ENCODE measurements around the gene EFNA4.
A peak's percentile ranks its signal among the peaks of the same experiment; 100 is the strongest.

The EFNA4 gene

GRCh38 chr1:155034318-155035208, 29.0 kb upstream of the EFNA4 start:
- no peak for DNase-seq

- no peak for DNase-seq
Measured at GRCh38 chr1:155035936-155036335, 27.6 kb upstream of the EFNA4 start.

- no peak for DNase-seq
Measured at GRCh38 chr1:155037043-155037442, 26.5 kb upstream of the EFNA4 start.

GRCh38 chr1:155037851-155038441, 25.6 kb upstream of the EFNA4 start:
- DNase-seq = no peak

GRCh38 chr1:155038602-155039307, 24.8 kb upstream of the EFNA4 start:
- no peak for DNase-seq

- DNase-seq = no peak
Measured at GRCh38 chr1:155039308-155039669, 24.3 kb upstream of the EFNA4 start.

GRCh38 chr1:155040358-155041093, 23.0 kb upstream of the EFNA4 start:
- DNase-seq = no peak

GRCh38 chr1:155042789-155043188, 20.8 kb upstream of the EFNA4 start:
- DNase-seq = no peak

GRCh38 chr1:155043301-155043702, 20.2 kb upstream of the EFNA4 start:
- DNase-seq = no peak

- DNase-seq = no peak
Measured at GRCh38 chr1:155043793-155044192, 19.7 kb upstream of the EFNA4 start.

GRCh38 chr1:155044365-155044764, 19.2 kb upstream of the EFNA4 start:
- DNase-seq = no peak

GRCh38 chr1:155044812-155045657, 18.5 kb upstream of the EFNA4 start:
- DNase-seq = peak; percentile 76 to 79

- DNase-seq = no peak
Measured at GRCh38 chr1:155048449-155049334, 14.8 kb upstream of the EFNA4 start.

GRCh38 chr1:155049651-155050559, 13.6 kb upstream of the EFNA4 start:
- DNase-seq = no peak

GRCh38 chr1:155050560-155051341, 12.8 kb upstream of the EFNA4 start, which contains the start of gene ADAM15:
Gene ADAM15 (plus strand): TSS chr1:155051316. CDS start chr1:155051387, 71 bp downstream.
- peak; percentile 78 to 88 for DNase-seq

- DNase-seq = no peak
Measured at GRCh38 chr1:155051342-155051776, 12.2 kb upstream of the EFNA4 start.

GRCh38 chr1:155051777-155052398, 11.7 kb upstream of the EFNA4 start:
- peak; percentile 49 to 63 for DNase-seq

Measured in CD4-positive, alpha-beta T cell treated with Interferon alpha-2 for 1 hour (primary cell).